Epithelial cell of alveolus of lung (primary cell): ENCODE data around the gene ADCYAP1. TPM values are rescaled to one million over a fixed set of nuclear protein-coding genes. Genes with fewer than 3 reads are reported as not detected.

Experiments
- total RNA-seq: library from RNA; depleted of rRNA; stranded (reverse); fragments of >200 nt; gene quantifications from 2 replicates; pipeline ENCODE4 v1.2.1, GENCODE V29; 2015

The ADCYAP1 gene
- total RNA-seq: not detected in 2 replicates

GRCh38 chr18:904218-905090, at the start of gene ADCYAP1:
Gene ADCYAP1 (plus strand): TSS chr18:904871. CDS start chr18:905387, 516 bp downstream.

Other genes with a start within 250 kb of the ADCYAP1 start
- gene TYMS, start 247.2 kb upstream of the ADCYAP1 start, total RNA-seq: 39.8 and 41.2 TPM in 2 replicates
- 16.4 and 32.7 TPM in 2 replicates for gene ENOSF1, start 192.2 kb upstream of the ADCYAP1 start, total RNA-seq
- gene YES1, start 92.6 kb upstream of the ADCYAP1 start, total RNA-seq: 77.9 and 132 TPM in 2 replicates